ENCODE data around the gene KLHL3. TPM values are rescaled to one million over a fixed set of nuclear protein-coding genes. Genes with fewer than 3 reads are reported as not detected.

The KLHL3 gene
- total and polyA plus RNA-seq, 2 donors (not counting 3 experiments of a cell fraction or from before 2014, with no cell fraction given): 8.8 to 13.6 TPM

GRCh38 chr5:137587919-137588318 lies 148.0 kb downstream of the KLHL3 start:
- BruUV-seq (replicated peaks): no TSS peak

More at GRCh38 chr5:137587919-137588318, 148.0 kb downstream of the KLHL3 start:
- Histone ChIP-seq H4K20me1 (replicated peaks; ENCODE audit: control insufficient read depth, extremely low read depth, insufficient read depth, low read length) (no peaks in the 10 kb centered on the region), H3K79me2 (ENCODE audit: control insufficient read depth, insufficient read depth, low read length) (no peaks in the 10 kb centered on the region), H3K4me3 (replicated peaks in 1 of 3; ENCODE audit: insufficient read depth in 1 of 3, low read depth in 1 of 3, low read length in 3 of 3) (no peak overlapping the region), H3K36me3 (ENCODE audit: control insufficient read depth in 2 of 2, extremely low read depth in 1 of 2, insufficient read depth in 2 of 2, low read length in 2 of 2) (no peaks in the 10 kb centered on the region), H3K9me3 (replicated peaks; ENCODE audit: control insufficient read depth, insufficient read depth, low read length) (no peaks in the 10 kb centered on the region), H3K9me1 (replicated peaks; ENCODE audit: control insufficient read depth, extremely low read depth, insufficient read depth, low read length) (no peaks in the 10 kb centered on the region), H3K9ac (replicated peaks; ENCODE audit: extremely low read depth, insufficient read depth, low read length) (no peak overlapping the region), H2AFZ (ENCODE audit: low read depth, low read length) (no peak overlapping the region), H3K27ac (ENCODE audit: insufficient read depth, low read depth, low read length) (no peak overlapping the region), H3K4me1 (ENCODE audit: control insufficient read depth, extremely low read depth, insufficient read depth, low read length) (no peaks in the 10 kb centered on the region), H3K4me2 (ENCODE audit: insufficient read depth, low read length) (no peak overlapping the region), H3K27me3 (ENCODE audit: control insufficient read depth in 2 of 2, insufficient read depth in 2 of 2, low read length in 2 of 2) (peaks cover 29 to 52% of the 10 kb centered on the region in 2 experiments)
- dilution Hi-C loops (cut with MboI; ENCODE audit: extremely low pct_ligation_motif_present, low sequenced_read_pairs) (no loop called here), intact Hi-C loops (cut with micrococcal nuclease) (no loop called here)
- ChIA-PET CTCF (interaction anchor here (0.5 to 0.9 kb wide), 2 partner anchors 155 to 268 kb away, joined by 3 to 5 read pairs; no protein-coding TSS in a partner anchor), POLR2A (no interaction called here)
- no peak for TF ChIP-seq MYC (IDR thresholded peaks at IDR 0.05; ENCODE audit: low read depth, low read length)
- TF ChIP-seq GATA2 (IDR thresholded peaks at IDR 0.05; ENCODE audit: insufficient read depth, insufficient read length, low read depth, low read length): no peak
- no peak for TF ChIP-seq POLR2AphosphoS5 (IDR thresholded peaks at IDR 0.05; ENCODE audit: insufficient read depth, low read depth, low read length)
- TF ChIP-seq EZH2 (IDR thresholded peaks at IDR 0.05; ENCODE audit: borderline replicate concordance, low read depth, low read length, severe bottlenecking): no peak
- no peak for TF ChIP-seq FOS (IDR thresholded peaks at IDR 0.05; ENCODE audit: borderline replicate concordance, insufficient read depth, low read length)
- TF ChIP-seq MAX (IDR thresholded peaks at IDR 0.05; ENCODE audit: insufficient read depth, insufficient read length): no peak
- no peak for TF ChIP-seq CTCF (IDR thresholded peaks at IDR 0.05; ENCODE audit: extremely low read depth in 1 of 2, insufficient read depth in 1 of 2, low read depth in 1 of 2, low read length in 2 of 2)
- no peak for TF ChIP-seq JUN (IDR thresholded peaks at IDR 0.05; ENCODE audit: borderline replicate concordance, insufficient read depth, insufficient read length, low read depth)
- TF ChIP-seq POLR2A (IDR thresholded peaks at IDR 0.05; ENCODE audit: low read depth, low read length): no peak
- DNase-seq (ENCODE audit: low read depth, low spot score): no peak
- no peak for FAIRE-seq

Data from endothelial cell of umbilical vein (primary cell).